NCI-H345 treated with DMSO at 0.1 percent for 48 hours (cell line): Measurements from ENCODE around the gene PPAT.
"Not testable (repeated sequence)": the region's sequence is repeated elsewhere in the genome, so short reads cannot be mapped to it uniquely, and the experiment has no call there.

Experiments
- DNase-seq: peaks from one replicate; lab custom pipeline; 2025; ENCODE audit not compliant: unreplicated experiment; lab: John Stamatoyannopoulos, UW

PPAT gene

DNA sequence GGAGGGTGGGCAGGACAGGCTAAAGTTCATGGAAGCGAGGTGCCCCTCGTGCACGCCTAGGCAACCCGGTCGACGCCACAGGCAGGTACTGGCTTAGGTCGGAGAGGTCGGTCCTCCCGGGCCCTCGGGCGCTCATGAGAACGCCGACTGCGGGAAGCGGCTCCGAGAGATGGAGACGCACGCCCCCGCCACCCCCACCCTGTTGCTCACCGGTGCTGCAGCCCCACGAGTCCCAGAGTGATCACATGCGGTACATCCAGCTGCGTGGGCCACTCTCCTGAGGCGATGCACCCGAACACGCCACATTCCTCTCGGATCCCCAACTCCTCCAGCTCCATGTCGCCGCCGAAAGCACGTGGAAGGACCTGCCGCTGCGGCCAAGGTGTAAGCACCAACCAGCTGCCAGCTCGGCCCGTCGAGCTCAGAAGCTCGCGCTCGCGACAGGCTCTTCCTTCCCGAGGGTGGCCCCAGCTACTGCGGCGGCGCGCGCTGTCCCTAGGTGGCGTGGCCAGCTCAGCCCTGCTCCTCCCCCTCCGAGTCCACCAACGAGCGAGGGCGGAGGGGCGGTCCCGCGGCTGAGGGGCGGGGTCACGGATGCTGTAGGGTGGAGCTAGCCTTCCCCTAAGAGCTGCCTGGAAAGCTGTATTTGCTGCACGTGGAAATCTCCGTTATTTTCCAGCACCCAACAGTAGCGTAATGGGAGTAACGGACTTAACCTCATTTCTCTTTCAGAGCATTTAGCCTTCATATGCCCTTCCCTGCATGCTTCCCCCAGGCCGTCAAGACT lies at the start of gene PPAT:
Gene PPAT (minus strand): TSS at position 476 of the 787 bp plus-strand sequence. CDS start 138 bp downstream, at position 338.
- DNase-seq: peak; percentile 83

DNA sequence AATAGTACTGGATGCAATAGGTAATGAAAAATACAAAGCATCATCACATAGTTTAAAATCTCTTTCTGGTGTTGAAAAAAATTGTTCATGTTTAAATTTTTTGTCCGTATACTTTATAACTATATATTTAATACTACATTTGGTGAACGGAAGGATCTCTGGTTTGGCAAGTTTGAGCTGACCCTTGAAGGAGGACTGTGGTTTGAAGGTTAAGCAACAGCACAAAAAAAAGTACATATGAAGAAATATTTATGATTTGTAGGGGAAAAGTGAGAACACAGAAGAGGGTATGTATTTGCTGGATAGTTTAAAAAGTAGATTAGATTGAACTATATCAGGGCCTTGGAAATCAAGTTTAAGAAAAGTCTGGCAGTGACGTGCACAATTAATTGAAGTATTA lies 45.3 kb upstream of the PPAT start:
- DNase-seq: no peak

DNA sequence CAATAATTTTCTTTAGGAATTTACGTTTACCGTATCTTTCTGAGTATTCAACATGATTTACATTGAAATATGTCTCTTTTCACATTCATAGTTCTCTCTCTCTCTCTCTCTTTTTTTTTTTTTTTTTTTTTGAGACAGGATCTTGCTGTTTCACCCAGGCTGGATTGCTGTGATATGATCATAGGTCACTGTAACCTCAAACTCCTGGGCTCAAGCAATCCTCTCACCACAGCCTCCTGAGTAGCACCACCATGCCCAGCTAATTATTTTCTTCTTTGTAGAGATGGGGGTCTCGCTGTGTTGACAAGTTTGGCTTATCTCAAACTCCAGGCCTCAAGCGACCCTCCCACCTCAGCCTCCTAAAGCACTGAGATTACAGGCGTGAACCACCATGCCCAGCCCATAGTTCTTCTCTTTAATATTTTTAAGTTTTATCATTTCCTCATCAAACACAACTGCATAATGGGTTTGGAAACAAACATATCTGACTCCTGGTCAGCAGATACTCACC lies 41.8 kb upstream of the PPAT start:
- DNase-seq: no peak

DNA sequence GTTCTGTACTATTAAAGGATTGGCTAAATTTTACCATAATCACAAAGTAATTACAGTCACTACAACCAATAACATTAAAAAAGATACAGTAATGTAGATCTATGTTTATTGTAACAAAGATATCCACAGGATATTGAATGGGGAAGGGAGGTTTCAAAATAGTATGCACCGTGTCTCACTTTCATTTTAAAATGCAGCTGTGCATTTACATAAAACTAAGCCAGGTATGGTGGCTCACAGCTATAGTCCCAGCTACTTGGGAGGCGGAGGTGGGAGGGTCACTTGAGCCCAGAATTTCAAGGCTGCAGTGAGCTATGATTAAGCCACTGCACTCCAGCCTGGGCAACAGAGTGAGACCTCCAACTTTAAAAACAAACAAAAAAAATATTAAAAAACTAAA lies 40.5 kb upstream of the PPAT start:
- DNase-seq: no peak

DNA sequence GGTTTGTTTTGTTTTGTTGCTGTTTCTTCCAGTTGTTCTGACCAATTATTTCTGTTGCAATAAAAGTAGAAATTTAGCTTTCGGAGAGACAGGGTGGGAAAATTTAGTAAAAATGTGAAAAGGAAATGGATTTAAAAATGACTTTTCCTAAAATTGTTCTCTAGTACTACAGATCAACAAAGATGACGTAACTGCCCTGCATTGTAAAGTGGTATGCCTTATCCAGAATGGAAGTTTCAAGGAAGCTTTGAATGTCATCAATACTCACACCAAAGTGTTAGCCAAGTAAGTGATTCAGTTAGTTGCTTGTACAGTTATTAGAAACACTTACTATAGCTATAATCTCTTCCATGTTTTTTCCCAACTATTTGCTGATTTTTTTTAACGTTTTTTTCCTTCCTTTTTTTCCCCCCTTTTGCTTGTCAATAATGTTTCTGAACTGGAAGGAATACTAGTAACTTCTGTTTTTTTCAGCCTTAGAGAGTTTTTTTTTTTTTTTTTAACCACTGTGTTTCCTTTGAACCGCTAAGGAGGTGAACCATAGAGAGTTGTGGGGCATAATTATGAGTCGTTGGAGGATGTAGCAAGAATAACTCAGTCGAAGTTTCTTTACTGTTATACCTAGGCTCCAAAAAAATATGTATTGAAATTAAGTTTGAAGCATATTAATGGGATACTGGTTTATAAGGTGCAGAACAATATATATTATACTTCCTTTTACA lies 34.2 kb upstream of the PPAT start:
- no peak for DNase-seq

DNA sequence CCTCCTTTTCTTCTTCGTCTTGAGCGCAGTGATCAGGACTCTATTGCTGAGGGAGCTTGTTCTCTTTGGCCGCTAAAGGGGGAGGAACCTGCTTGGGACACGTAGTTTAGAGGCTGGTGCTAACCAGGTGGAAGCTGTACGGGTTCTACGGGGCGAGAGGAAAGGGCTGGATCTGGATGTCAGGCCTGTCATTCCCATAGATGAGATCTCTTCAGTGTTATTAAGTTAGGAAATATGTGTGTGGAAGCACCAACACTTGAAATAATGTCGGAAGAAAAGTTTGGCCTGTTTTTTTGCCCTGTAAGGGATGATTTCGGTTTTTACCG lies 32.6 kb upstream of the PPAT start:
- DNase-seq: no peak

DNA sequence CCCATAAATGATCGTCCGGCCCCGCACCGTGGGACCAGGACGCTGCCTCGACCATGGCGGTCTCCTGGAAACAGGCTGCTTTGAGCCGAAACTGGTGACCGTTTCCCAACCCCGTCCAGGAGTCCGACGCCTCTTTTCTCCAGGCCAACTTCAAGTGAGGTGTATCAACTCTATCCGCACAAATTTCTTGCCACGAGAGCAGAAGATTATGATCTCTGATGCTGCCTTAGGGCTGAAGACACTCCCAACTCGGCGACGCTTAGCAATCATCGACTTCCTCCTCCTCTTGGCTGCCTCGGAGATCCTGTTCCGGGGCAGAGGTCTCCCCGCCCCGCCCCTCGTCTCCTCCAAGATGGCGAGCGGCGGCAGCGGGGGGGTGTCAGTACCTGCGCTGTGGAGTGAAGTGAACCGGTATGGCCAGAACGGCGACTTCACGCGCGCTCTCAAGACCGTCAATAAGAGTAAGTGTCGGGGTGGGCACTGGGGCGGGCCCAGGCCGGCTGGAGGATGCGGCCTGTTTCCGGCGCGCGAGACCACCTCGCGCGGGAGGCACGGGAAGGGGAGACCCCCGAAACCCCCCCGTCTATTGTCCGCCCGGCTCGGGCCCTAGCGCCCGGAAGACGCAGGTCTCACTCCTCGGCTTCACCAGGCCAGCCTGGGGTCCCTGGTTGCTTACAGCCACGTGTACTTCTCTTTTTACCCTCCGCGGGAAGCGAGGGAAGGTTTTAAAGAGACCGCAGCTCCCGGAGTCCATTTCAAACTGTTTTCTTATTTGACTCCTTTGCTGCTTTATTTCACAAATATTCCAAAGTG lies 32.1 kb upstream of the PPAT start, which contains the start of gene SRP72:
Gene SRP72 (plus strand): TSS at position 334 of the 813 bp plus-strand sequence. CDS start 19 bp downstream, at position 353.
- DNase-seq: peak; percentile 59

DNA sequence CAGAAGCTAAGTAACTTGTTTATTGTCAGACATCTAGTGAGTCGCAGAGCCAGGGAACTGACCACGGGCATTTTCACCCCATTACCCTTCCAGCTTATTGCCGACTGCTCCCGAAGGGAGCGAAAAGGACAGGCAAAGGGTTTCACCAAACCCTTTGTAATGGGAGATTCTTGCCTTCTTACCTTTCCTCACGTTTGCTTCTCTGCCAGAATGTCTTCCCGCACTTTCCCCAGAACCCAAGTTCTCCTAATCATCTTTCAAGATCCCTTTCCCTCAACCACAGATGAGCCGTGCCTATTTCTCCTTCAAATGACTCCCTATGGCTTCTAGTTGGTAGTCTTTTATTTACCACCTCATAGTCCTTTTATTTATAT lies 31.5 kb upstream of the PPAT start:
- no peak for DNase-seq

DNA sequence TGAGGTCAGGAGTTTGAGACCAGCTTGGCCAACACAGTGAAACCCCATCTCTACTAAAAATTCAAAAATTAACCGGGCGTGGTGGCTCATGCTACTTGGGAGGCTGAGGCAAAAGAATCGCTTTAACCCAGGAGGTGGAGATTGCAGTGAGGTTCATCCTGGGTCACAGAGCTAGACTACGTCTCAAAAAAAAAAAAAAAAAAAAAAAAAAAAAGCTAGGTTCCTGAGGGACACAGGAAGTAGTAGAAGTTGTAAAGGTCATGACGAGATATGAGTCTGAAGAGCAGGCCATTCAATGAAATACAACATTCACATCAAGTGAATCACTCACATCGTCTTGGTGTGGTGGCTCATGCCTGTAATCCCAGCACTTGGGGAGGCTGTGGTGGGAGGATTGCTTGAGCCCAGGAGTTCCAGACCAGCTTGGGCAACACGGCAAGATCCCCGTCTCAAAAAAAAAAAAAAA lies 30.9 kb upstream of the PPAT start:
- not testable (repeated sequence) for DNase-seq

DNA sequence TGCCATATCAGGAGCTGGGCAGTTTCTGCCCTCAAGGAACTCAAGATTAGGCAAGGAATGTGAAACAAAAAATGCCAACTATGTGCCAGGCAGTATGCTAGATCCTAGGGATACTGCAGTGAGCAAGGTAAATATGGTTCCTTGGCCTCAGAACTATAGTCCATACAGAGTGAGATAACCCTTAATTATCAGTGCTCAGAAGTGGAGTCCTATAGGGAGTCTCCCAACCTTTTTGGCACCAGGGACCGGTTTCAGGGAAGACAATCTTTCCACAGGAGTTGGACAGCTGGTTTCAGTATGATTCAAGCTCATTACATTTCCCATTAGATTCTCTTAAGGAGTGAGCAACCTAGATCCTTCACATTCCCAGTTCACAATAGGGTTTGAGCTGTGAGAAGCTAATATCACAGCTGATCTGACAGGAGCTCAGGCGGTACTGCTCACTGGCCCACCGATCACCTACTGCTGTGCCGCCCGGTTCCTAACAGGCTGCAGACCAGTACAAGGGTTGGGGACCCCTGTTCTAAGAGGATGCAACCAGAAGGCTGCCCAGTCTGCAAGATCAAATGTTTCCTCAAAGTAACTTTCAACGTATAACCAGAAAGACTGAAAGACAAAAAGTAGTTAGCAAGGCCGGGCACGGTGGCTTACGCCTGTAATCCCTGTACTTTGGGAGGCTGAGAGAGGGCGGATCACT lies 30.3 kb upstream of the PPAT start:
- no peak for DNase-seq

DNA sequence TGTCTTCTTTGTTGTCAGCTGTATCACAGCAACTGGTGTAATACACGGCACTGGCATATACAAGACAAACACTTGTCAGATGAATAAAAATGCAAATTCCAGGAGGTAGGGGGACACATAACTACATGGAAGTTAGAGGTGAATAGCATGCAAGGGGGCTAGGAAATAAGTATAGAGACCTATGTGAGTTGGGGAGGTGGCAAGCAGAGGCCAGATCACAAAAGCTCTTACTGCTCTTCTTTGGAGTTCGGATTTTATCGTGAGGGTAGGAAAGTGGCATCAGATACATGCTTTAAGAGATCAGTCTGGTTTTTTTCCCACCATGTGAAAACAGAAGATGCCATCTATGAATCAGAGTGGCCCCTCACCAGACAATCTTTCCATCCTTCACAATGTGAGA lies 29.2 kb upstream of the PPAT start:
- DNase-seq: no peak

DNA sequence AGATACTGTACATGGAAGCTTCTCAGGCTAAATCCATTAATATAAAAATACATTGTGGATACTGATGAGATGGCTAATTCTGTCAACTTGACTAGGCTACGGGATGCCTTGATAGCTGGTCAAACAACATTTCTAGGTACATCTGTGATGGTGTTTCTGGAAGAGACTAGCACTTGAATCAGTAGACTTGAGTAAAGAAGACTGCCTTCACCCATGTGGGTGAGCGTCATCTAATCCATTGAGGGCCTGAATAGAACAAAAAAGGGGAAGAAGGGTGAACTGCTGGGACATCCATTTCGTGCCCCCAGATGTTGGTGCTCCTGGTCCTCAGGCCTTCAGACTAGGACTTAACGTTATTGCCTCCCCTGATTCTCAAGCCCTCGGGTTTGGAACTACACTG lies 28.3 kb upstream of the PPAT start:
- DNase-seq: no peak

DNA sequence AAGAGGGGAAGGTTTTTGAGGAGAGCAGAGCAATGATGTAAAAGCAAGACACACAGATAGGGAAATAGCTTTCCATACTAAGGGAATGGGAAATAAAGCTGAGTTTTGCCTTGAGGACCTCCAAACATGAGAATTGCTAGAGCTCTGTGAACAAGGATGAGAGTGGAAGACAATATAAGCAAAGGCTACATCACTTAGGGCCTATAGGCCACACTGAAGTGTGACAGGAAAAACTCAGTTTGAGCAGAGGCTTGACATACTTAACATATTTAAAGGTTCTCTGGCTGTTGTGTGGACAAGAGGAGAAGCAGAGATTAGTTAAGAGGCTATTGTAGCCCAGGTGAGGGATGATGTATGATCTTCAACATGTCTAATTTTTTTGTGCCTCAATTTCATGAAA lies 26.7 kb upstream of the PPAT start:
- DNase-seq: no peak

DNA sequence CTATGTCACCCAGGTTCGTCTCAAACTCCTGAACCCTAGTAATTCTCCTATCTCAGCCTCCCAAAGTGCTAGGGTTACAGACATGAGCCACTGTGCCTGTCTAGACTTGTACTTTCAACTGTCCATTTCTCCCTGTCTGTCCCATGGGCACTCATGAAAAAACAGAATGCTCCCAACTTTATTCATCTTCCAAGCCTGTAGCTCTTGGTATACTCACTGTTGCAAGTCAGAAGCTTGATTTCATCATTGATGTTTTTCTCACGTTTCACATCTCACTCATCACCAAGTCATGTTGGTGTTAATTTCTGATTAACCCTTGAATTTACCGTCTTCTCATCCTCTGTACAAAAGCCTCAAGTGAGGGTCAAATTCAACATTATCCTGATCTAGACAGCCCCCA lies 24.7 kb upstream of the PPAT start:
- DNase-seq: no peak

DNA sequence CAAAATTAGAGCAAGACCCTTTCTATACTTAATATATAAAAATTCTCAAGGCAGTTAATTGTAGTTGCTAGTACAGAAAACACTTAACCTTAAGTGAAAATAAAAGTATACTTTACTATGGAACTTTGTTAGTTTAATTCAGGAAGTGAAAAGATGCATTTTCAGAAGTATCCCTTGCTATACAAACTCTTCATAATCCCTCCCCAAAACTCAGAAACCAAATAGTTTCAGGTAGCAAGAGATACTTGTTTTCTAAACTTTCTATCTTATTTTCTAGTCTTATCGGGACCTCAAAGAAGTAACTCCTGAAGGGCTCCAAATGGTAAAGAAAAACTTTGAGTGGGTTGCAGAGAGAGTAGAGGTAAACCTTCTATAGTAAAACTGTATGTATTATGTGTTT lies 14.9 kb upstream of the PPAT start:
- DNase-seq: no peak

DNA sequence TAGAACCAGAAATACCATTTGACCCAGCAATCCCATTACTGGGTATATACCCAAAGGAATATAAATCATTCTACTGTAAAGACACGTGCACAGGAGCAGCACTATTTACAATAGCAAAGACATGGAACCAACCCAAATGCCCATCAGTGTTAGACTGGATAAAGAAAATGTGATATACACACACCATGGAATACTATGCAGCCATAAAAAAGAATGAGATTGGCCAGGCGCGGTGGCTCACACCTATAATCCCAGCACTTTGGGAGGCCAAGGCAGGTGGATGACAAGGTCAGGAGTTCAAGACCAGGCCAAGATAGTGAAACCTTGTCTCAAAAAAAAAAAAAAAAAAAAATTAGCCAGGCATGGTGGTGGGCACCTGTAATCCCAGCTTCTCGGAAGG lies 14.1 kb upstream of the PPAT start:
- DNase-seq: not testable (repeated sequence)

DNA sequence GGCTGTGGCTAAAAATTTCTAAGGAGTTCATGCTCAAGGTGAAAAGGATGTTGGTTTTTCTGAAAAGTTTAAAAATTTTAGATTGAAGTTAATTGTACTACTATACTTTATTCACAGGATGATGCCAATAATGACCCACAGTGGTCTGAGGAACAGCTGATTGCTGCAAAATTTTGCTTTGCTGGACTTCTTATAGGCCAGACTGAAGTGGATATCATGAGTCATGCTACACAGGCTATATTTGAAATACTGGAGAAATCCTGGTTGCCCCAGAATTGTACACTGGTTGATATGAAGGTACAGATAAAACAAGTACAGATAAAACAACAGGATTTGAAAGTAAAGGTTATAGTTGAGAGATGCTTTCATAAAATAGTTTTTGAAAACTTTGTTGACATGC lies 12.9 kb upstream of the PPAT start:
- DNase-seq: no peak

DNA sequence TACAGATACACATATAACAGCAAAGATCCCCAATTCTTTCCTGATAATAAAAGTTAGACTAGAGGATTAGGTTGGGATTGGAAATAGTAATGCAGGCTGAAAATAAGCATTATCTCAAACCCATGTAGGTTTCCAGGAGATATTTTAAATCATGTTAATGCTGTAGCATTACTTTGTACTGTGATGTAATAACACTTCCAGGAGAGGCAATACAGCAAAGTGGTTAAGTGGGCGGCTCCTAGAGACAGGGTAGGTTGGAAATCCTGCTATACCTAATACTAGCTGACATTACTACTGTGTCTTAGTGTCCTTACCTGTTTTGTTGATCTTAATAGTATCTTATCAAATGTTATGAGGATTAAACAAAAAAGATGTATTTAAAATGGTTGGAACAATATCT lies 10.3 kb upstream of the PPAT start:
- no peak for DNase-seq

DNA sequence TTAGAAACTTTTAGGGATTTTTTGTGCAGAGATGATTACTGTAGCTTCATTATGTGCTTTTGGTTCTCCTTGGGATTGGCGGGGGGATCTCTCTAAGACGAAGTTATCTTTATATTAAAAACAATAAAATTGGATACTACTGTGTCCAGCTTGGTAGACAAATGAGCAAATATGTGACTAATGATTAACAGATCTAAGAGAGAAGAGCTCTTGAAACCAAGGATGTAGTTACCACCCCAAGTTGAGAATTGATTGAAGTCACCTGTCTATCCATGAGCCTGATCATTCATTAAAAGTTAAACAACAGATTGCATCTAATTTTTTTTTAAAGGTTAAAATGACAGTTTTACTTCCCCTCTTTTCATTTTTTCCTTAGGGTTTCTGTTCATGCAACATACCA lies 9.3 kb upstream of the PPAT start:
- DNase-seq: no peak

DNA sequence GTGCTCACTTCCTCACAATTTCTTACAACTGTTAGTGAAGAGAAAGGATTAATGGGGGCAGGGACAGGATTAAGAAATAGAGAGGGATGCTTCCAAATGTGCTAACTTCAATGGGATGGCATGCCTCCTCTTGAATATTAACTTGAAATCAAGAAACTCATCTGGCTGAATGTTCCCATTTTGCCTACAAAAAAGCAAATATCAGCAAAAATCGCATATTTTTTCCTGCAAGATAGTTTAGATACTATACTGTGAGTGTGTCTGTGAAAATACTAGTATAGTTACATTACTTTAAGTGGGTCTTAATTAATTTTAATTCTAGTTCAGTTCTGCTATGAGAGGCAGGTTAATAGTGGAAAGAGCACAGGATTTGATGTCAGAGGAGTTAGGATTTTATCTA lies 5.6 kb upstream of the PPAT start:
- DNase-seq: no peak

DNA sequence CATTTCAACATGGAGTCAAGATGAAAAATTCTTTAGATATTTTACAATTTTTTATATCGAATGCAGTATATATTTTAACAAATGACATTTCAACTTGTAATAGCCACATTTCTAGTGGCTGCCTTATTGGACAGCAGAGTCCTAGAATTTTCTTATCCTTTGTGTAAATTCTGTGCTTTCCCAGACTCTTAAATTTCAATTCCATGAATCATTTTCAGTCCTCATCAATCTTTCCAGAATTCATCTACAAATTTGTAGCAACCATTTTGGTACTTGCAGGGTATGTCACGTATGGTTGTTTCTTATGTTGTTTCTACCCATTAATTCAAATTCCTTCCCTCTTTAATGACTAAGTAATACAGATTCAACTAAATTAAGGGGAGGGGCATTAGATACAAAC lies 3.4 kb upstream of the PPAT start:
- no peak for DNase-seq
